ENCODE measurements around the gene RELN. TPM values are rescaled to one million over a fixed set of nuclear protein-coding genes. Genes with fewer than 3 reads are reported as not detected.

RELN gene
- total RNA-seq, 4 donors from 2014 or later: 2.5 to 10.1 (median 6.5) TPM

DNA sequence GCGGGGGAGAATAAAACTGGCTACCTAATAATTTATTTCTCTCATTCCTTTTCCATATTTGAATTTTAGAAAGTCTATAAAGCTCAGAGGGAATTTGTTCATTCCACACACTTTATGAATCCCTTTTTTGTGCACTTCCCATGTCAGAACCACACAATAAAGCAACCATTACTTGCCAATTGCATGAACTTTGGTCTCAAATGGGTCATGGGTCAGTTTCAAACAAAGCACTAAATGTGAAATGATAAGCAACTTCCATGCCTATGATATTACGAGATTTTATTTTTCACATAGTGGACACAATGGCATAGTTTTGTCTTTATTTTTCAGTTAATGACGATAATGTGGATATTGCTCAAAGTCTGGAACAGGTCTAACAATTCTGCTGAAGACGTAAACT is 18.6 kb upstream of the RELN start:
- TF ChIP-seq EP300 (IDR thresholded peaks at IDR 0.05) (no peak), POLR2A (IDR thresholded peaks at IDR 0.05; ENCODE audit: low read depth) (no peak), POLR2AphosphoS5 (IDR thresholded peaks at IDR 0.05) (no peak)
- TF ChIP-seq, protein P1, sequence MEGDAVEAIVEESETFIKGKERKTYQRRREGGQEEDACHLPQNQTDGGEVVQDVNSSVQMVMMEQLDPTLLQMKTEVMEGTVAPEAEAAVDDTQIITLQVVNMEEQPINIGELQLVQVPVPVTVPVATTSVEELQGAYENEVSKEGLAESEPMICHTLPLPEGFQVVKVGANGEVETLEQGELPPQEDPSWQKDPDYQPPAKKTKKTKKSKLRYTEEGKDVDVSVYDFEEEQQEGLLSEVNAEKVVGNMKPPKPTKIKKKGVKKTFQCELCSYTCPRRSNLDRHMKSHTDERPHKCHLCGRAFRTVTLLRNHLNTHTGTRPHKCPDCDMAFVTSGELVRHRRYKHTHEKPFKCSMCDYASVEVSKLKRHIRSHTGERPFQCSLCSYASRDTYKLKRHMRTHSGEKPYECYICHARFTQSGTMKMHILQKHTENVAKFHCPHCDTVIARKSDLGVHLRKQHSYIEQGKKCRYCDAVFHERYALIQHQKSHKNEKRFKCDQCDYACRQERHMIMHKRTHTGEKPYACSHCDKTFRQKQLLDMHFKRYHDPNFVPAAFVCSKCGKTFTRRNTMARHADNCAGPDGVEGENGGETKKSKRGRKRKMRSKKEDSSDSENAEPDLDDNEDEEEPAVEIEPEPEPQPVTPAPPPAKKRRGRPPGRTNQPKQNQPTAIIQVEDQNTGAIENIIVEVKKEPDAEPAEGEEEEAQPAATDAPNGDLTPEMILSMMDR (IDR thresholded peaks at IDR 0.05): no peak
- WGBS: 77% methylated on average over 4 of the region's 4 CpGs
- H3K4me3 ChIP-seq: no peak overlapping the region
- H3K27ac ChIP-seq (replicated peaks in 1 of 4): no peak overlapping the region
- H3K27me3 ChIP-seq: no peaks in the 10 kb centered on the region
- no peak for DNase-seq (ENCODE audit: extremely low spot score)
- intact Hi-C loops (cut with DNase I): no loop called here
- H3K4me1 ChIP-seq: no peaks in the 10 kb centered on the region
- H3K9me3 ChIP-seq: no peaks in the 10 kb centered on the region
- no peaks in the 10 kb centered on the region for H3K36me3 ChIP-seq

DNA sequence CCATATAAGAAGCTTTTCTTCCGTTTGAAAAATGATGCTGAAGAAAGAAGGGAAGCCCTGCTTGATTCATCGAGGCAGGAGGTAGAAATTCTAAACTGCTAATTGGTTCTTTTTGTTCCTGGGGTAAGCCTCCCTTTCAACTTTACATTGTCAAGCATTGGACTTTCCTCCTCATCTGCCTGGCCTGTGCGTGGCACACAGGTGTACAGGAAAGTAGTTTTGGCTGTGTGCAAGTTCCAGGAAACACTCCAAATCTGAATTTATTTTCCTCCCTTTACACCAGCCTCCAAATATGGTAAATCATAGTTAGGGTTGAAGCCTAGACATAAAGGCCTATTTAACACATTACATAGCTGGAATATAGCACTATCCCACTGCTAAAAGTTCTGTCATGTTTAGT is 18.2 kb upstream of the RELN start:
- H3K4me1 ChIP-seq: no peaks in the 10 kb centered on the region
- TF ChIP-seq POLR2A (IDR thresholded peaks at IDR 0.05; ENCODE audit: low read depth) (no peak), EP300 (IDR thresholded peaks at IDR 0.05) (no peak), POLR2AphosphoS5 (IDR thresholded peaks at IDR 0.05) (no peak)
- TF ChIP-seq, protein P1 (IDR thresholded peaks at IDR 0.05): no peak
- intact Hi-C loops (cut with DNase I): no loop called here
- H3K27ac ChIP-seq (replicated peaks in 1 of 4): no peak overlapping the region
- H3K27me3 ChIP-seq: no peaks in the 10 kb centered on the region
- DNase-seq (ENCODE audit: extremely low spot score): no peak
- no peak overlapping the region for H3K4me3 ChIP-seq
- no peaks in the 10 kb centered on the region for H3K9me3 ChIP-seq
- H3K36me3 ChIP-seq: no peaks in the 10 kb centered on the region
- WGBS: 93% methylated on average over 3 of the region's 3 CpGs

DNA sequence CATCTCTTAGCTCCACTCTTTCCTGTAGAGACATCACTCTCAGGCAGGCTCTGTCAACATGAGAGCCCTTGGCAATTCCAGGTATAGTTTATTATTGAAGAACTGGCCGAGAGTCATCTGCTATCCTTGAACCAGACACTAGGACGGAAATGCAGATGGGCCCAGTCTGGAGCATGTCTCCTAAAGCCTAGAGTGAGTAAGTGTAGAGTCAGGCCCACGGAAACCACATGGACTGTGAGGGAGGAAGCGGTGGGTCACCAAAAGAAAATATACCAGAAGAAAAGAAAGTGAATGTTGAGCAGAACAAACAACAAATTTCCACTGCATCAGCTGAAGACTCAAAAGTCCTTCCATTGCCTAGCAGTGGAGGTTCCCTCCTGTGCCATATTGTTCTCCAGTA is 15.7 kb upstream of the RELN start:
- Histone ChIP-seq H3K9me3 (no peaks in the 10 kb centered on the region), H3K27ac (replicated peaks in 1 of 4) (no peak overlapping the region), H3K4me3 (no peak overlapping the region), H3K36me3 (no peaks in the 10 kb centered on the region), H3K4me1 (no peaks in the 10 kb centered on the region), H3K27me3 (no peaks in the 10 kb centered on the region)
- intact Hi-C loops (cut with DNase I): no loop called here
- DNase-seq (ENCODE audit: extremely low spot score): no peak
- 82% methylated on average over 4 of the region's 4 CpGs for WGBS
- TF ChIP-seq, protein P1 (IDR thresholded peaks at IDR 0.05): no peak
- no peak for TF ChIP-seq EP300 (IDR thresholded peaks at IDR 0.05)
- no peak for TF ChIP-seq POLR2A (IDR thresholded peaks at IDR 0.05; ENCODE audit: low read depth)
- TF ChIP-seq POLR2AphosphoS5 (IDR thresholded peaks at IDR 0.05): no peak

DNA sequence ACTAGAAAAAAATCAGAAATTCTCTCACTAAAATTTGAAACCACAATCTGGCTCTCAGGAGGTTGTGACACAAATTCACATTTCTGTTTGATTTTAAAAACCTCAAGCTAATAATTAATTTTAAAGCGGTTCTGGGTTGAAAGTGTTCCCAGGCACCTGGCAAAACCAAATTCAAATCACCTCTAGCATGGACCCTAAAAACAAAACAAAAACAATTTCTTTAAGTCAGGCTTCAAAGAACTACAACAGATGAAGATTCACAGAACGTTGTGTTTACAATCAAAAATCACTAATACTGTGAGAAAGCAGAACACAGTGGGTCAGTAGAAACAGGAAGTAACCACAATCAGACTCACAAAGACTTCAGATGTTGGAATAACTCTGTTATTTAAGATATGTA is 7.2 kb upstream of the RELN start:
- no peak for TF ChIP-seq POLR2AphosphoS5 (IDR thresholded peaks at IDR 0.05)
- TF ChIP-seq EP300 (IDR thresholded peaks at IDR 0.05): no peak
- TF ChIP-seq, protein P1 (IDR thresholded peaks at IDR 0.05): no peak
- no peak for TF ChIP-seq POLR2A (IDR thresholded peaks at IDR 0.05; ENCODE audit: low read depth)
- Histone ChIP-seq H3K36me3 (no peaks in the 10 kb centered on the region), H3K4me1 (no peaks in the 10 kb centered on the region), H3K4me3 (no peak overlapping the region), H3K27ac (replicated peaks in 1 of 4) (no peak overlapping the region), H3K9me3 (no peaks in the 10 kb centered on the region), H3K27me3 (peaks cover 0 to 2% (median 0%) of the 10 kb centered on the region in 4 donors)
- no peak for DNase-seq (ENCODE audit: extremely low spot score)
- intact Hi-C loops (cut with DNase I): no loop called here
- 71% methylated on average over 2 of the region's 2 CpGs for WGBS

DNA sequence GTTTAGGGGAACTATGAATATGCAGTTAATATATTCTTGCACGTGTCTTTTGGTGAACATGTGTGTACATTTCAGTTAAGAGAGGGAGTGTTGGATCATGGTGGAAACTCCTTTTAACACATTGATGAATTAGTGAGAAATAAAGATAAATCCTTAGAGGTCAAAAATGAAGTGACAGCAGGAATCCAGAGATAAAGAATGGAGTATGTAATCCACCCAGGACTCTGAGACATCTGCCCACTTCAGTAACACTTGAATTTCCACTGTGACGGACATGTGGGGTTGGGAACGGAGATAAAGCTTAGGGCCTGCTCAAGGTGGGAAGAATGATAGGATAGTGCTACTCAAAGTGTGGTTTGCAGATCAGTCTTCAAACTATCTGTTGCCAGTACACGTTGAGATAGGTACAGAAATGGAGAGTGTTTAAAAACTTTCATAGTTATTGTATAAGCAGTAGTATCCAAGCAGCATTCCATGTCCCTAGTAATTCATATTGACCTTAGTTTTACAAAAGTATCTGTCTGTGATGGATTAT is 6.6 kb upstream of the RELN start:
- Histone ChIP-seq H3K27me3 (peaks cover 0 to 8% (median under 1%) of the 10 kb centered on the region in 4 donors), H3K4me3 (no peak overlapping the region), H3K27ac (replicated peaks in 1 of 4) (no peak overlapping the region), H3K36me3 (no peaks in the 10 kb centered on the region), H3K9me3 (no peaks in the 10 kb centered on the region), H3K4me1 (peaks cover 0 to under 1% (median 0%) of the 10 kb centered on the region in 4 donors)
- no peak for DNase-seq (ENCODE audit: extremely low spot score)
- TF ChIP-seq, protein P1 (IDR thresholded peaks at IDR 0.05): no peak
- TF ChIP-seq POLR2A (IDR thresholded peaks at IDR 0.05; ENCODE audit: low read depth): no peak
- TF ChIP-seq EP300 (IDR thresholded peaks at IDR 0.05): no peak
- TF ChIP-seq POLR2AphosphoS5 (IDR thresholded peaks at IDR 0.05): no peak
- intact Hi-C loops (cut with DNase I): no loop called here
- 68% methylated on average over 4 of the region's 4 CpGs for WGBS
